ENCODE results near the gene ZG16B.

The ZG16B gene

DNA sequence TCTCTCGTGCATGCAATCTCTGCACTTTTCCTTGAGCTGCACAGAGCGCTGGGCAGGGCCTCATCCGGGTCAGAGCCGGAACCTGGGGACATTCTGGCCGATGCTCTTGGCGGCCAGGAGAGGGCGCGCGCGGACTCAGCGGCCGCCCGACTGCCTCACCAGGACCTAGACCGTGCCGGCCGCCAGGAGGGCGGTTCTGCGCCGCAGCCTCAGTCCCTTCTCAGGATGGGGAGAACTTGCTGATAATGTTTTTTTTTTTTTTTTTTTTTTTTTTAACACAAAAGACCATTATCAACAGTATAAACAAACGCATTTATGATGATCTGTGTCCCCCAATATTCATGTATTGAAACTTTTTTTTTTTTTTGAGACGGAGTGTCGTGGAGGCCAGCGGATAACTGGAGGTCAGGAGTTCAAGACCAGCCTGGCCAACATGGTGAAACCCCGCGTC lies 44.8 kb downstream of the ZG16B start:
- no peaks in the 10 kb centered on the region for H3K4me1 ChIP-seq (ENCODE audit: control insufficient read depth, insufficient read depth, low read length, poor library complexity, severe bottlenecking)
- WGBS, 2 experiments (ENCODE audit: insufficient coverage in 2 of 2), result 11 to 16% methylated on average over 7 to 17 of the region's 25 CpGs
- peaks cover 4% of the 10 kb centered on the region for H3K9me3 ChIP-seq (ENCODE audit: control insufficient read depth, low read length)
- no peak overlapping the region for H3K27ac ChIP-seq (ENCODE audit: low read depth, low read length, severe bottlenecking)
- no peak overlapping the region for H3K4me3 ChIP-seq (ENCODE audit: extremely low read depth, insufficient read depth, low read length, poor library complexity, severe bottlenecking)
- no peaks in the 10 kb centered on the region for H3K36me3 ChIP-seq (ENCODE audit: control insufficient read depth, insufficient read depth, low read length)

DNA sequence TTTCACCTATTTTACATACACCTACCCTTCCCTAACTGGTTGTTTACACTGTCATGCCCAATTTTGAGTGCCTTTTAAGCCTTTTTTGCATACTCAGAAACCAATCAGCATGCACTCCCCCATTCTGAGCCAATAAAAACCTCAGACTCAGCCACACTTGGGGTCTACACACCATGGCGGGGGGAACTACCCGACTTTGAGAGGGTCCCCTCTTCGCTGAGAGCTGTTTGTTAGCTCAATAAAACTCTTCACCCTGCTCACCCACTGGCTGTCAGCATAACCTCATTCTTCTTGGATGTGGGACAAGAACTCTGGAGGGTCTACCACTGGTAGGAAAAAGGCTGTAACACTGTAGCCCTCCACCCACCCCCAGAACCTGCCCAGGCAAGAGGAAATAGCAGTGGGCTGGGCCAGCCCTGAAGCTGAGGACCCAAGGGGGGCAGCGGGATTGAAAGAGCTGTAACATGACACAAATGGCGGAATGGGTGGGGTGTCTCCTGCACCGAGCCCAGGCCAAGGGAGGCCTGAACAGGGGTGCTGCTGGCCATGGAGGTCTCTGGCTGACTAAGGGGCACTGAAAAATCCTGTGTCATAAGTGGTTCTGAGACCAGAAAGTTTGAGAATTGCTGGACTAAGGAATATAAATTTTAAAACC lies 49.9 kb downstream of the ZG16B start:
- no peak overlapping the region for H3K27ac ChIP-seq (ENCODE audit: low read depth, low read length, severe bottlenecking)
- H3K4me1 ChIP-seq (ENCODE audit: control insufficient read depth, insufficient read depth, low read length, poor library complexity, severe bottlenecking), result no peaks in the 10 kb centered on the region
- peaks cover 8% of the 10 kb centered on the region for H3K9me3 ChIP-seq (ENCODE audit: control insufficient read depth, low read length)
- 79 to 92% methylated on average over 2 to 6 of the region's 6 CpGs for WGBS, 2 experiments (ENCODE audit: insufficient coverage in 2 of 2)
- H3K4me3 ChIP-seq (ENCODE audit: extremely low read depth, insufficient read depth, low read length, poor library complexity, severe bottlenecking), result no peak overlapping the region
- no peaks in the 10 kb centered on the region for H3K36me3 ChIP-seq (ENCODE audit: control insufficient read depth, insufficient read depth, low read length)

Measured in mesodermal cell (in vitro differentiated cells).